B cell (primary cell): Measurements from ENCODE around the gene GAPVD1. TPM values are rescaled to one million over a fixed set of nuclear protein-coding genes. Genes with fewer than 3 reads are reported as not detected.

ENCODE experiments used
- ATAC-seq: fragments of 200-7000 bp; cut with Tn5 transposase; one replicate; pipeline ENCODE4 v1.10.0; 2021; ENCODE audit warnings: low read depth, mild to moderate bottlenecking, moderate number of reproducible peaks, moderate library complexity
- CTCF ChIA-PET: fragments of 350-600 bp; sonication (Branson Sonifier 250); formaldehyde crosslinking; loops from one replicate; lab custom pipeline; 2021; ENCODE audit warnings: antibody characterized with exemption, inconsistent platforms; lab: Charles Lee
- POLR2A ChIA-PET: fragments of 350-600 bp; sonication (Branson Sonifier 250); formaldehyde crosslinking; loops from one replicate; lab custom pipeline; 2021; ENCODE audit warnings: antibody characterized with exemption; lab: Charles Lee
- DNase-seq: peaks from one replicate; pipeline ENCODE4 v3.0.0; 2013
- H2AFZ ChIP-seq: 2 replicates; pipeline ENCODE4 v1.6.1; 2012; ENCODE audit warnings: mild to moderate bottlenecking, low read depth, low read length; ENCODE audit not compliant: insufficient read depth, poor library complexity, severe bottlenecking
- H3K27ac ChIP-seq, 2 donors: 1 replicate in 1 of 2; 2 replicates in 1 of 2; pipeline ENCODE4 v1.5.1; 2012 to 2013; ENCODE audit warnings: low read length in 2 of 2, mild to moderate bottlenecking in 2 of 2, moderate library complexity in 1 of 2
- H3K27me3 ChIP-seq, 4 experiments: fragments of 200-600 bp in 1 of 4; sonication (generic) in 1 of 4; replicated peaks in 1 of 4; 1 replicate in 2 of 4; 2 replicates in 2 of 4; pipeline versions ENCODE4 v1.6.1 to v1.7.0; 2013 to 2016; ENCODE audit warnings: low read length in 3 of 4, mild to moderate bottlenecking in 2 of 4, mixed read lengths in 1 of 4, moderate library complexity in 1 of 4; ENCODE audit not compliant: insufficient read depth in 4 of 4, control insufficient read depth in 3 of 4; ENCODE audit errors: control extremely low read depth in 1 of 4
- H3K36me3 ChIP-seq, 2 experiments: replicated peaks in 1 of 2; 1 replicate in 1 of 2; 2 replicates in 1 of 2; pipeline versions ENCODE4 v1.6.1 to v1.7.1; 2013; ENCODE audit warnings: low read length in 1 of 2; ENCODE audit not compliant: insufficient read depth in 2 of 2, control insufficient read depth in 1 of 2; ENCODE audit errors: control extremely low read depth in 1 of 2, extremely low read depth in 1 of 2
- H3K4me1 ChIP-seq, 2 donors: fragments of 200-600 bp in 1 of 2; sonication (generic) in 1 of 2; 1 replicate in 1 of 2; 2 replicates in 1 of 2; pipeline versions ENCODE4 v1.5.1 to v1.6.1; 2013 to 2017; ENCODE audit warnings: low read length in 2 of 2; ENCODE audit not compliant: control insufficient read depth in 2 of 2, insufficient read depth in 2 of 2
- H3K4me2 ChIP-seq: replicated peaks from 2 replicates; pipeline ENCODE3; 2012; ENCODE audit warnings: mild to moderate bottlenecking, low read depth, low read length; ENCODE audit not compliant: poor library complexity, severe bottlenecking
- H3K4me3 ChIP-seq, 5 experiments: fragments of 200-600 bp in 1 of 5; sonication (generic) in 1 of 5; 1 replicate in 3 of 5; 2 replicates in 2 of 5; pipeline versions ENCODE4 v1.5.1 to v1.7.0; 2011 to 2016; ENCODE audit warnings: low read length in 4 of 5, mild to moderate bottlenecking in 4 of 5, low read depth in 2 of 5, control low read depth in 1 of 5, moderate library complexity in 1 of 5; ENCODE audit not compliant: insufficient read depth in 1 of 5; ENCODE audit errors: control extremely low read depth in 1 of 5, extremely low read depth in 1 of 5
- H3K79me2 ChIP-seq: fragments of 200-600 bp; sonication (generic); one replicate; pipeline ENCODE4 v1.6.0; 2016; ENCODE audit warnings: low read length; ENCODE audit not compliant: control insufficient read depth, insufficient read depth
- H3K9ac ChIP-seq: fragments of 200-600 bp; sonication (generic); 2 replicates; pipeline ENCODE4 v1.6.1; 2017; ENCODE audit warnings: mild to moderate bottlenecking, low read length, moderate library complexity
- H3K9me3 ChIP-seq, 3 donors: one replicate each; pipeline versions ENCODE4 v1.6.1 to v1.7.1; 2013; ENCODE audit warnings: low read length in 2 of 3; ENCODE audit not compliant: control insufficient read depth in 2 of 3, insufficient read depth in 1 of 3; ENCODE audit errors: control extremely low read depth in 1 of 3
- H4K20me1 ChIP-seq: 2 replicates; pipeline ENCODE4 v1.6.0; 2012; ENCODE audit warnings: mild to moderate bottlenecking, low read length; ENCODE audit not compliant: insufficient read depth, control insufficient read depth, poor library complexity, severe bottlenecking
- H3K27ac Mint-ChIP-seq: one replicate; pipeline ENCODE4 v1.8.0; 2021; ENCODE audit warnings: mixed read lengths
- H3K27me3 Mint-ChIP-seq: one replicate; pipeline ENCODE4 v1.8.0; 2021; ENCODE audit warnings: mixed read lengths
- H3K4me1 Mint-ChIP-seq: one replicate; pipeline ENCODE4 v1.8.0; 2021; ENCODE audit warnings: mixed read lengths
- H3K4me3 Mint-ChIP-seq: one replicate; pipeline ENCODE4 v1.8.0; 2021; ENCODE audit warnings: mixed read lengths
- H3K9me3 Mint-ChIP-seq: one replicate; pipeline ENCODE4 v1.8.0; 2022; ENCODE audit warnings: mixed read lengths; ENCODE audit not compliant: insufficient read depth
- CTCF ChIP-seq: fragments of 200-600 bp; IDR thresholded peaks from one replicate; pipeline ENCODE4 v1.8.0; 2022; ENCODE audit warnings: antibody characterized with exemption, mild to moderate bottlenecking
- EZH2 ChIP-seq: IDR thresholded peaks from 2 replicates; pipeline ENCODE4 v1.6.1; 2012; ENCODE audit warnings: borderline replicate concordance, low read depth, mild to moderate bottlenecking, moderate library complexity, low read length; ENCODE audit not compliant: insufficient read depth, poor library complexity, severe bottlenecking
- WGBS: methylation state at CpG from one replicate; pipeline ENCODE4 v1.1.5; 2013; ENCODE audit warnings: missing lambda C conversion rate; ENCODE audit not compliant: insufficient coverage; 5-methylcytosine and 5-hydroxymethylcytosine counted together
- intact Hi-C: fragments of 100-400 bp; cut with micrococcal nuclease; formaldehyde crosslinking; loops from one replicate; pipeline ENCODE4 v1.10.0; 2022
- polyA plus RNA-seq: library from polyadenylated mRNA; depleted of rRNA; stranded (reverse); fragments of >200 nt; gene quantifications from 2 replicates; pipeline ENCODE4 v1.2.3, GENCODE V29; 2012
- total RNA-seq, 2 donors: library from RNA; stranded (reverse); fragments of 120-200 nt in 1 of 2; gene quantifications; 1 replicate in 1 of 2; 2 replicates in 1 of 2; pipeline versions ENCODE4 v1.2.3 to v1.2.4, GENCODE V29; 2013 to 2022

The GAPVD1 gene
- total and polyA plus RNA-seq, 2 donors (not counting 1 experiment from before 2014, with no cell fraction given) = 11.8 to 61.2 TPM

- TF ChIP-seq CTCF (no peak), EZH2 (no peak)
- H3K79me2 ChIP-seq = peaks cover 71% of the 10 kb centered on the region
- H4K20me1 ChIP-seq = peaks cover 51% of the 10 kb centered on the region
- DNase-seq = no peak
- no peak overlapping the region for H3K4me3 ChIP-seq
- H3K9me3 ChIP-seq = no peaks in the 10 kb centered on the region
- H3K36me3 ChIP-seq = peaks cover 2 to 15% of the 10 kb centered on the region in 2 experiments
- ChIA-PET POLR2A (no interaction called here), CTCF (no interaction called here)
- Mint-ChIP-seq H3K27ac (no peak overlapping the region), H3K27me3 (no peaks in the 10 kb centered on the region), H3K4me1 (no peaks in the 10 kb centered on the region), H3K9me3 (no peaks in the 10 kb centered on the region), H3K4me3 (no peak overlapping the region)
- ATAC-seq = no peak
- H3K27ac ChIP-seq = no peak overlapping the region
- H3K27me3 ChIP-seq = no peaks in the 10 kb centered on the region
- H2AFZ ChIP-seq = no peak overlapping the region
- H3K4me1 ChIP-seq = peaks cover 5 to 7% of the 10 kb centered on the region in 2 donors
- no peak overlapping the region for H3K9ac ChIP-seq
- intact Hi-C loops = no loop called here
- H3K4me2 ChIP-seq = no peak overlapping the region
These were observed 31.5 kb downstream of the GAPVD1 start for GRCh38 chr9:125293134-125293533.

- Histone ChIP-seq H3K9ac (no peak overlapping the region), H3K79me2 (peaks cover 45% of the 10 kb centered on the region), H4K20me1 (peaks cover 27% of the 10 kb centered on the region), H3K4me2 (no peak overlapping the region), H3K4me3 (no peak overlapping the region), H3K9me3 (no peaks in the 10 kb centered on the region), H3K27ac (no peak overlapping the region), H3K4me1 (peaks cover 5 to 7% of the 10 kb centered on the region in 2 donors), H2AFZ (no peak overlapping the region), H3K36me3 (peaks cover 2 to 15% of the 10 kb centered on the region in 2 experiments), H3K27me3 (no peaks in the 10 kb centered on the region)
- Mint-ChIP-seq H3K27me3 (no peaks in the 10 kb centered on the region), H3K4me1 (no peaks in the 10 kb centered on the region), H3K27ac (no peak overlapping the region), H3K9me3 (no peaks in the 10 kb centered on the region), H3K4me3 (no peak overlapping the region)
- POLR2A ChIA-PET = no interaction called here
- TF ChIP-seq EZH2 (no peak), CTCF (no peak)
- intact Hi-C loops = no loop called here
- CTCF ChIA-PET = no interaction called here
- DNase-seq (no peak), ATAC-seq (no peak)
- 100% methylated on average over 1 of the region's 5 CpGs for WGBS
These were observed 34.0 kb downstream of the GAPVD1 start for GRCh38 chr9:125295657-125296056.
